Hypothalamus (tissue), 51 donors: ENCODE data around the gene TRIM37.
"Not testable (repeated sequence)": the region's sequence is repeated elsewhere in the genome, so short reads cannot be mapped to it uniquely, and the experiment has no call there.

Source experiments
- DNase-seq, 51 donors: peaks; one replicate each; lab custom pipeline; 2025; lab: John Stamatoyannopoulos, UW

TRIM37 gene

GRCh38 chr17:59106463-59107305, at the start of gene TRIM37:
Gene TRIM37, minus strand, starts transcription at chr17:59106880. Its CDS starts 419 bp downstream, at chr17:59106461.
- peak; percentile 60 to 97 (median 94) for DNase-seq

GRCh38 chr17:59155439-59156177, 48.9 kb upstream of the TRIM37 start, which contains the start of gene PRR11:
Gene PRR11, plus strand, starts transcription at chr17:59155746. Its CDS starts 14,007 bp downstream, at chr17:59169753.
- peak in 46 of 51 donors; percentile 60 to 100 (median 99) for DNase-seq

GRCh38 chr17:59154721-59155438, 48.2 kb upstream of the TRIM37 start, which contains the start of gene SKA2:
Gene SKA2, minus strand, starts transcription at chr17:59155186. Its CDS starts 23 bp downstream, at chr17:59155163.
- DNase-seq, result peak; percentile 84 to 100 (median 99)

- peak in 27 of 51 donors; percentile 5 to 84 (median 50) for DNase-seq
These were observed 47.6 kb upstream of the TRIM37 start for GRCh38 chr17:59154292-59154720.

GRCh38 chr17:59152925-59153324, 46.2 kb upstream of the TRIM37 start:
- no peak for DNase-seq

- no peak for DNase-seq
These were observed 44.9 kb upstream of the TRIM37 start for GRCh38 chr17:59151591-59151990.

GRCh38 chr17:59151006-59151405, 44.3 kb upstream of the TRIM37 start:
- DNase-seq, result no peak

- DNase-seq, result no peak
These were observed 43.3 kb upstream of the TRIM37 start for GRCh38 chr17:59149841-59150511.

GRCh38 chr17:59149051-59149450, 42.4 kb upstream of the TRIM37 start:
- DNase-seq, result no peak

- DNase-seq, result no peak
These were observed 39.0 kb upstream of the TRIM37 start for GRCh38 chr17:59145571-59146096.

GRCh38 chr17:59141860-59142259, 35.2 kb upstream of the TRIM37 start:
- DNase-seq, result no peak

GRCh38 chr17:59139939-59140338, 33.3 kb upstream of the TRIM37 start:
- DNase-seq, result no peak

- DNase-seq, result not testable (repeated sequence)
These were observed 31.7 kb upstream of the TRIM37 start for GRCh38 chr17:59138339-59138738.

GRCh38 chr17:59131131-59131530, 24.5 kb upstream of the TRIM37 start:
- DNase-seq, result no peak

- DNase-seq, result no peak
These were observed 23.1 kb upstream of the TRIM37 start for GRCh38 chr17:59129814-59130213.

- no peak for DNase-seq
These were observed 20.2 kb upstream of the TRIM37 start for GRCh38 chr17:59126809-59127417.

GRCh38 chr17:59124665-59125064, 18.0 kb upstream of the TRIM37 start:
- no peak for DNase-seq

- DNase-seq, result no peak
These were observed 15.3 kb upstream of the TRIM37 start for GRCh38 chr17:59121901-59122480.

- no peak for DNase-seq
These were observed 8.8 kb upstream of the TRIM37 start for GRCh38 chr17:59115474-59115873.
